H1 (cell line): ENCODE results near the gene DGKZ. TPM values are rescaled to one million over a fixed set of nuclear protein-coding genes. Genes with fewer than 3 reads are reported as not detected.

Experiments used
- CTCF ChIA-PET: fragments of 300-600 bp; sonication (Branson Sonifier 250); formaldehyde crosslinking; loops from one replicate; lab custom pipeline; 2021; ENCODE audit not compliant: partially characterized antibody; lab: Charles Lee
- POLR2A ChIA-PET: fragments of 300-600 bp; sonication (Branson Sonifier 250); formaldehyde crosslinking; loops from one replicate; lab custom pipeline; 2021; ENCODE audit warnings: inconsistent platforms; ENCODE audit not compliant: partially characterized antibody; lab: Charles Lee
- DNase-seq, 2 experiments: peaks; one replicate each; pipeline versions ENCODE4 v3.0.0 to v3.0.0-alpha.2; 2010 to 2022; ENCODE audit warnings: low spot score in 2 of 2, low read depth in 1 of 2, mixed read lengths in 1 of 2
- FAIRE-seq: peaks from 2 replicates; lab custom pipeline; 2011; peaks lifted over from hg19 to GRCh38; lab: Jason Lieb, UNC
- H2AFZ ChIP-seq: 2 replicates; pipeline ENCODE4 v1.8.1; 2012; ENCODE audit warnings: low read length, inconsistent platforms
- H2AK5ac ChIP-seq: 2 replicates; pipeline ENCODE4 v1.6.1; 2013; ENCODE audit warnings: low read depth, low read length
- H2BK120ac ChIP-seq: replicated peaks from 2 replicates; pipeline ENCODE3; 2013; ENCODE audit warnings: low read depth, low read length, inconsistent platforms
- H2BK12ac ChIP-seq: 2 replicates; pipeline ENCODE4 v1.6.1; 2013; ENCODE audit warnings: low read depth, low read length
- H2BK15ac ChIP-seq: 2 replicates; pipeline ENCODE4 v1.6.1; 2013; ENCODE audit warnings: low read length
- H2BK20ac ChIP-seq: 2 replicates; pipeline ENCODE4 v1.6.1; 2013; ENCODE audit warnings: low read length
- H2BK5ac ChIP-seq: 2 replicates; pipeline ENCODE4 v1.6.1; 2013; ENCODE audit warnings: low read depth, low read length
- H3K14ac ChIP-seq: 2 replicates; pipeline ENCODE4 v1.6.1; 2013; ENCODE audit warnings: inconsistent platforms; ENCODE audit not compliant: insufficient read length
- H3K18ac ChIP-seq: 2 replicates; pipeline ENCODE4 v1.6.1; 2013; ENCODE audit warnings: low read length; ENCODE audit errors: extremely low read depth
- H3K23ac ChIP-seq: 2 replicates; pipeline ENCODE4 v1.6.1; 2013; ENCODE audit warnings: inconsistent platforms; ENCODE audit not compliant: insufficient read length
- H3K23me2 ChIP-seq: 2 replicates; pipeline ENCODE4 v1.6.1; 2013; ENCODE audit warnings: low read depth, low read length
- H3K27ac ChIP-seq: 2 replicates; pipeline ENCODE4 v1.6.1; 2011; ENCODE audit warnings: low read depth, low read length, inconsistent platforms
- H3K27me3 ChIP-seq, 4 experiments: replicated peaks in 1 of 4; 1 replicate in 1 of 4; 2 replicates in 3 of 4; pipeline versions ENCODE4 v1.6.1 to v1.8.1; 2011 to 2013; ENCODE audit warnings: low read length in 3 of 4, mild to moderate bottlenecking in 3 of 4, inconsistent platforms in 2 of 4, mixed read lengths in 2 of 4, moderate library complexity in 1 of 4; ENCODE audit not compliant: control insufficient read depth in 3 of 4, insufficient read depth in 3 of 4; ENCODE audit errors: extremely low read depth in 1 of 4
- H3K36me3 ChIP-seq, 4 experiments: 2 replicates each; pipeline versions ENCODE4 v1.6.1 to v1.8.1; 2011 to 2013; ENCODE audit warnings: mild to moderate bottlenecking in 4 of 4, low read length in 3 of 4, moderate library complexity in 2 of 4, control low read depth in 1 of 4, inconsistent platforms in 1 of 4; ENCODE audit not compliant: insufficient read depth in 4 of 4, control insufficient read depth in 2 of 4
- H3K4ac ChIP-seq: replicated peaks from 2 replicates; pipeline ENCODE3; 2013; ENCODE audit warnings: low read length, low read depth, mixed read lengths, inconsistent platforms; ENCODE audit not compliant: insufficient read length
- H3K4me1 ChIP-seq, 4 experiments: replicated peaks in 1 of 4; 1 replicate in 1 of 4; 2 replicates in 3 of 4; pipeline versions ENCODE4 v1.6.1 to v1.8.1; 2011 to 2013; ENCODE audit warnings: low read length in 3 of 4, inconsistent platforms in 2 of 4, mixed read lengths in 1 of 4; ENCODE audit not compliant: insufficient read depth in 4 of 4, control insufficient read depth in 3 of 4
- H3K4me2 ChIP-seq, 2 experiments: 2 replicates each; pipeline versions ENCODE4 v1.6.1 to v1.8.1; 2011 to 2013; ENCODE audit warnings: low read depth in 2 of 2, low read length in 2 of 2, control low read depth in 1 of 2, inconsistent platforms in 1 of 2, mild to moderate bottlenecking in 1 of 2; ENCODE audit not compliant: insufficient read depth in 1 of 2
- H3K4me3 ChIP-seq, 4 experiments: fragments of 200-600, 300-600 bp in 1 of 4; sonication (generic), shearing (Covaris generic), sonication (Bioruptor Twin) in 1 of 4; 2 replicates each; pipeline versions ENCODE4 v1.5.1 to v1.8.1; 2011 to 2016; ENCODE audit warnings: low read length in 4 of 4, low read depth in 3 of 4, control low read depth in 2 of 4, inconsistent platforms in 2 of 4, mild to moderate bottlenecking in 2 of 4, mixed read lengths in 1 of 4, moderate library complexity in 1 of 4; ENCODE audit not compliant: insufficient read depth in 2 of 4; ENCODE audit errors: extremely low read depth in 1 of 4
- H3K56ac ChIP-seq: replicated peaks from 2 replicates; pipeline ENCODE3; 2013; ENCODE audit warnings: low read depth, mild to moderate bottlenecking, mixed read lengths, low read length, inconsistent platforms; ENCODE audit not compliant: insufficient read length
- H3K79me1 ChIP-seq: 2 replicates; pipeline ENCODE4 v1.6.1; 2013; ENCODE audit warnings: low read depth, low read length, control low read depth
- H3K79me2 ChIP-seq, 2 experiments: 2 replicates each; pipeline versions ENCODE4 v1.6.1 to v1.8.1; 2012 to 2013; ENCODE audit warnings: low read length in 2 of 2, mild to moderate bottlenecking in 2 of 2, inconsistent platforms in 1 of 2; ENCODE audit not compliant: insufficient read depth in 2 of 2, control insufficient read depth in 1 of 2
- H3K9ac ChIP-seq, 4 experiments: replicated peaks in 1 of 4; 1 replicate in 1 of 4; 2 replicates in 3 of 4; pipeline versions ENCODE4 v1.6.1 to v1.8.1; 2011 to 2013; ENCODE audit warnings: low read depth in 3 of 4, low read length in 3 of 4, control low read depth in 2 of 4, mild to moderate bottlenecking in 2 of 4, moderate library complexity in 2 of 4, inconsistent platforms in 1 of 4; ENCODE audit errors: extremely low read depth in 1 of 4
- H3K9me3 ChIP-seq, 2 experiments: 2 replicates each; pipeline versions ENCODE4 v1.6.1 to v1.8.1; 2012 to 2013; ENCODE audit warnings: mild to moderate bottlenecking in 2 of 2, moderate library complexity in 2 of 2, control low read depth in 1 of 2, inconsistent platforms in 1 of 2, low read depth in 1 of 2, low read length in 1 of 2, mixed read lengths in 1 of 2; ENCODE audit not compliant: insufficient read depth in 2 of 2
- H4K20me1 ChIP-seq, 2 experiments: replicated peaks in 1 of 2; 2 replicates each; pipeline versions ENCODE3 to v1.8.1; 2011 to 2013; ENCODE audit warnings: inconsistent platforms in 2 of 2, low read length in 2 of 2, mild to moderate bottlenecking in 1 of 2; ENCODE audit not compliant: insufficient read depth in 2 of 2, control insufficient read depth in 1 of 2
- H4K5ac ChIP-seq: 2 replicates; pipeline ENCODE4 v1.6.1; 2013; ENCODE audit warnings: low read length, low read depth, mixed read lengths, inconsistent platforms; ENCODE audit not compliant: insufficient read length
- H4K8ac ChIP-seq: 2 replicates; pipeline ENCODE4 v1.8.0; 2013; ENCODE audit warnings: mild to moderate bottlenecking, moderate library complexity, low read length, inconsistent platforms; ENCODE audit not compliant: insufficient read depth; ENCODE audit errors: extremely low read depth
- H4K91ac ChIP-seq: replicated peaks from 2 replicates; pipeline ENCODE3; 2013; ENCODE audit warnings: low read length, mixed read lengths, inconsistent platforms; ENCODE audit not compliant: insufficient read length
- RNF2 ChIP-seq: fragments of 200-900, 300-1000 bp; sonication (generic); IDR thresholded peaks from 2 replicates; pipeline ENCODE4 v1.7.1; 2016; ENCODE audit warnings: borderline replicate concordance, low read depth, mild to moderate bottlenecking, antibody characterized with exemption, low read length; ENCODE audit not compliant: poor library complexity, severe bottlenecking; ENCODE audit errors: missing control alignments
- WGBS, 2 experiments: shearing (Covaris generic) in 1 of 2; methylation state at CpG; one replicate each; pipeline versions ENCODE4 v1.1.6 to v1.1.7; 2013 to 2015; ENCODE audit warnings: low lambda C conversion rate in 2 of 2, mixed read lengths in 2 of 2, inconsistent platforms in 1 of 2, low coverage in 1 of 2, missing lambda C conversion rate in 1 of 2; ENCODE audit not compliant: insufficient replicate concordance in 2 of 2, insufficient coverage in 1 of 2, insufficient read length in 1 of 2; ENCODE audit errors: extremely low coverage in 1 of 2, missing lambda C conversion rate in 1 of 2; 5-methylcytosine and 5-hydroxymethylcytosine counted together
- polyA plus RNA-seq, 7 experiments: library from polyadenylated mRNA; depleted of rRNA in 3 of 7; stranded (reverse) in 5 of 7; unstranded in 2 of 7; fragments of >200 nt in 5 of 7; fragments of 200-250 nt in 2 of 7; gene quantifications; 1 replicate in 5 of 7; 2 replicates in 1 of 7; 4 replicates in 1 of 7; pipeline versions ENCODE4 v1.2.1 to v1.2.3, GENCODE V29; 2011 to 2013; ENCODE audit warnings: missing spikeins in 2 of 7, mixed read lengths in 2 of 7
- total RNA-seq: library from RNA; stranded (reverse); fragmentation: NEBNext Ultra II Directional; extraction: Animal tissue kit (Norgen Biotek cat#: 25700); gene quantifications from 2 replicates; pipeline ENCODE4 v1.2.1, GENCODE V29; 2021

DGKZ gene
- total and polyA plus RNA-seq, 2 of the 8 experiments (the other 6 are each of a cell fraction or from before 2014, with no cell fraction given), result 84.4 to 184 TPM

- POLR2A ChIA-PET, result interaction anchor here (0.6 to 5.0 kb wide), 8 partner anchors 7 to 217 kb away, joined by 3 to 21 read pairs (median 4); partner anchors contain the start of gene MDK
- peaks cover 28 to 47% (median 34%) of the 10 kb centered on the region in 4 experiments for H3K4me1 ChIP-seq
- H2BK20ac ChIP-seq, result peak overlapping the region; percentile 98
- H2BK15ac ChIP-seq, result peak overlapping the region; percentile 48; the same call in 1 of the 2 replicates
- H3K23me2 ChIP-seq, result peaks cover 13% of the 10 kb centered on the region
- H3K14ac ChIP-seq, result no peak overlapping the region
- CTCF ChIA-PET, result interaction anchor here (0.6 to 44.5 kb wide), 13 partner anchors 4 to 915 kb away, joined by 3 to 1004 read pairs (median 6); partner anchors contain the start of genes CREB3L1, DGKZ and MDK
- peaks cover 0 to 7% (median 4%) of the 10 kb centered on the region in 4 experiments; a peak in 1 of 7 replicates for H3K27me3 ChIP-seq
- H3K79me2 ChIP-seq, result peaks cover 0 to 29% of the 10 kb centered on the region in 2 experiments; a peak in 2 of 4 replicates
- H2AK5ac ChIP-seq, result peak overlapping the region; percentile 56
- H3K9me3 ChIP-seq, result no peaks in the 10 kb centered on the region
- H3K56ac ChIP-seq, result no peak overlapping the region
- no peak overlapping the region; a peak in 1 of 7 replicates for H3K9ac ChIP-seq
- no peak overlapping the region for H4K5ac ChIP-seq
- H3K18ac ChIP-seq, result peak overlapping the region; percentile 26
- WGBS, 2 experiments, result 86% methylated on average over 10 of the region's 10 CpGs; no CpG with 5 or more reads in 1 of the 2 experiments
- no peak overlapping the region for H3K23ac ChIP-seq
- H4K20me1 ChIP-seq, result peaks cover 9 to 16% of the 10 kb centered on the region in 2 experiments
- peak overlapping the region; percentile 6 to 38; a peak in 1 of 4 replicates for H3K4me2 ChIP-seq
- H2BK5ac ChIP-seq, result peak overlapping the region; percentile 49; the same call in 1 of the 2 replicates
- DNase-seq (no peak), FAIRE-seq (no peak)
- H2BK12ac ChIP-seq, result peak overlapping the region; percentile 99; the same call in 1 of the 2 replicates
- H3K27ac ChIP-seq, result no peak overlapping the region
- peak overlapping the region; percentile 30 for H3K4ac ChIP-seq
- H3K79me1 ChIP-seq, result peaks cover 13% of the 10 kb centered on the region
- no peak for TF ChIP-seq RNF2
- peak overlapping the region; percentile 77 for H4K91ac ChIP-seq
- H2BK120ac ChIP-seq, result peak overlapping the region; percentile 75
- H3K4me3 ChIP-seq, result no peak overlapping the region
- H2AFZ ChIP-seq, result no peak overlapping the region
- no peaks in the 10 kb centered on the region for H3K36me3 ChIP-seq
- peak overlapping the region; percentile 60; the same call in 1 of the 2 replicates for H4K8ac ChIP-seq
These were observed 1.3 kb upstream of the DGKZ start for GRCh38 chr11:46345881-46346484.
